T47D (cell line): ENCODE results near the gene PEX26.
"Not testable (repeated sequence)": the region's sequence is repeated elsewhere in the genome, so short reads cannot be mapped to it uniquely, and the experiment has no call there.

Experiments used
- DNase-seq, 2 experiments: peaks; one replicate each; pipeline versions ENCODE4 v3.0.0 to v3.0.0-alpha.2; 2011 to 2012; ENCODE audit warnings: low read depth in 1 of 2, low spot score in 1 of 2
- JUND ChIP-seq: IDR thresholded peaks from 2 replicates; pipeline ENCODE4 v1.6.1; 2012; ENCODE audit warnings: low read depth
- in situ Hi-C: cut with HindIII; loops from 2 replicates; pipeline ENCODE4 v1.10.0; 2016; ENCODE audit warnings: low sequenced_read_pairs, low pct_unique_long_range_greater_than_20kb

Gene PEX26

DNA sequence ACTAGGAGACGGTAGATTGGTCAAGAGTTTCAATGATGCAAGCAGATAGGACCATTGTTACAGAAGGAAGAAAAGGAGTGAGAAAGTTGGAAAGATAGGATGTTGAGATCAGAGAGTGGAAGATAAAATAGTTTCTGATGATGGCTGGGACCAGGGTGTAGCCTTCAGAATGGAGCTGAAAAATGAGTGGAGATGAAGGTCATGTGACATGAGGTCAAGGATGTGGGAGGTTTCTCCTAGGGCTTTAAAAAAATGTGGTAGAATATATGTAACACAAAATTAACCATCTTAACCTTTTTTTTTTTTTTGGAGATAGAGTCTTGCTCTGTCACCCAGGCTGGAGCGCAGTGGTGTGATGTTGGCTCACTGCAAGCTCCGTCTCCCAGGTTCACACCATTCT is 18.3 kb upstream of the PEX26 start:
- no peak for TF ChIP-seq JUND
- in situ Hi-C loops, result no loop called here

DNA sequence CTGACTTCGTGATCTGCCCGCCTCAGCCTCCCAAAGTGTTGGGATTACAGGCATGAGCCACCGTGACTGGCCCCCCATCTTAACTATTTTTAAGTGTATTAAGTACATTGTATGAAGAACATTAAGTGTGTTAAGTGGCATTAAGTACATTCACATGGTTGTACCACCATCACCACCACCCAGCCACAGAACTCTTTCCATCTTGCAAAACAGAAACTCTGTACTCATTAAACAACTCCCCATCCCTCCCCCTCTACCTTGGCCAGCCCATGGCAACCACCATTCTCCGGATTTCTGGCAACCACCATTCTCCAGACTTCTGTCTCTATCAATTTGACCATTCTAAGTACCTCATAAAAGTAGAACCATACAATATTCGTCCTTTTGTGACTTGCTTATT is 17.8 kb upstream of the PEX26 start:
- TF ChIP-seq JUND, result no peak
- in situ Hi-C loops, result no loop called here
- no peak for DNase-seq

More for the DNA sequence above, 18.3 kb upstream of the PEX26 start:
- no peak for DNase-seq

DNA sequence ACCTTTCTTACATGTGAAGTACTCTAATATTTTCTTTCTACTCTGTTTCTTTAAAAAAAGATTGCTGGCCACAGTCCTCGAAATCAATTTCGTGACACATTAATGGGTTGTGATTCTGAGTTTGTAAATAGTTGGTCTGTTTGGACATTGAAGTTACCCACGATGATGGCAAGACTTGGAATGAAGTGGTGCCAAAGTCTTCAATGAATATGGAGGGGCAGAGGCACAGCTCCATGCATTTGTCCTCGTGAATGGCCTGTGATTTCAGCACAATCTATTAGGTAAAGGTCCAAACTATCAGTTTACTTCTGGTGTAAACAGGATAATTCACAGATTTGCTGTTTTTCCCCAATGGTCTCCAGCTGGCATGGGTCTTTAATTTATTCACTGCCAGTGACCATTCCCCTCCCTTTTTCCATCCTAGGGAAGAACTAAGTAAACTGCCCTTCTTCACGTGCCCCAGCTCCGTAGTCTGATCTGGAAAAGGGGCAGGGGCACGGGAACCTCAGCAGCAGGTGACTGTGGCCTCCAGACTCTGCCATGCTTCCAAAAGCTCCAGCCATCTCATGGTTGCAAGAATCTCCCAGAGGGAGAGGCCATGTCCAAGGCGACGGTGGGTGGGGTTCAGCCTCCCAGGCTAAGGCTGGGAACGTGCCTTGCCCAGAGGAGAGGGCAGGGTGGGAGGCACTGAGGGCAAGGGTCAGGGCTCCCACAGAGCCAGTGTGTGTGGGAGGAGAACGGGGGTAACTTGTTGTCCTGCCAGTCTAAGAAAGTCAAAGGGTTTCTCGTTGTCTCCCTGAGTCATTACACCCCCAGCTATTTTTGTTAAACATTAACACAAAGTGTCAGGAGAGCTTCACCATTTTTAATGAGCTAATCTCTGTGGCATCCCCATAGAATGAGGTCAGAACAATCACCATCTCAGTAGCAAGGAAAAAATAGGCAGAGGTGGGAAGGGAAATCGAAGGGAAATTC is 16.9 kb upstream of the PEX26 start:
- TF ChIP-seq JUND, result no peak
- in situ Hi-C loops, result no loop called here

DNA sequence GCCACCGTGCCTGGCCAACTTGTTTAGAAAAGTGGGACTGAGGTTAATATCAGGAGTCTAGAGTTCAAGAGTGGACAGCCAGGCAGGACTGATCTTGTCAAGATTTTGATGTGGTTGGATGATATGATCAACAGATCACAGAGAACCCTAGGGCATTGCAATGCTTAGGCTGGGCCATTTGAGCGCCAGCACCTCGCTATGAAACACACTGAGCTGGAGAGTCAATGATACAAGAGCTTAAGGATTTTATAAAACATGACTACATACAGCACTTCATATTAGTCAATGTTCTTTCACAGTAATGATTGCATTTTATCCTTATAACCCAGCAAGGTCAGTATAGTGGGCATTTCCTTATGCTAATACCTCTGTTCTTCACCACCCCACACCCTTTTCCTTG is 15.4 kb upstream of the PEX26 start:
- DNase-seq, result no peak
- in situ Hi-C loops, result no loop called here

More for the DNA sequence above, 16.9 kb upstream of the PEX26 start:
- DNase-seq, result no peak

DNA sequence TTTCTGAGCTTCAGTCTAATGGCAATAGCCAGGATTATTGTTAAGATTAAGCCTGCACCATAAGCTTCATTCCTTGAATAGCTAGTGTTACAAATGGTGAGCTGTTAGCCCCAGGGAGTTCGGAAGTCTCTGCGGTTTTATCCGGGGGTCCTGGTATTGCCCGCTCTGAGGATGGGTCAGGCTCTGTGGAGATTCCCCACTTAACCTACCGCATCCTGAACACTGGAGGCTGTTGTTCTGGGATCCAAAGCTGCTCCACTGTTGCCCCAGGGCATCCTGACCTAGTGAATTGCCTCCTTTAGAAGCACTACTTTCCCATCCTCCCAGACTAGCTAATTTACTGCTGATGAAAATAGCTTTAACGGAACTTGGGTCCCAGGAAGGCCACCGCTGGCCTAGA is 14.5 kb upstream of the PEX26 start:
- in situ Hi-C loops, result no loop called here
- DNase-seq, result no peak
- no peak for TF ChIP-seq JUND

More for the DNA sequence above, 15.4 kb upstream of the PEX26 start:
- TF ChIP-seq JUND, result no peak

DNA sequence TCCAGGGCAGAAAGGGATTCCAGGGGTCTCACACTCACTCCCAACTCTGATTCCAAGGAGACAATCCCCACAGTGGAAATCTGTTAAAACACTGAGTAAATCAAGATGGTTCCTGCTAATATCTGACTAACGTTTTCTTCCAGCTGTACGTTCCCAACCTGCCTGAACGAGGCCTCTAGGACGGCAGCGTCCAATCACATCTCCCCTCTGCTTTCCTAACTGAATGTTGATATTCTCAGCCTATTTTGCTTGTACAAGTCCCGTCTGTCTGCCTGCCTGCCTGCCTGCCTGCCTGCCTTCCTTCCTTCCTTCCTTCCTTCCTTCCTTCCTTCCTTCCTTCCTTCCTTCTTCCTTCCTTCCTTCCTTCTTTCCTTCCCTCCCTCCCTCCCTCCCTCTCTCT is 14.1 kb upstream of the PEX26 start:
- DNase-seq, in situ Hi-C loops: not testable (repeated sequence)

DNA sequence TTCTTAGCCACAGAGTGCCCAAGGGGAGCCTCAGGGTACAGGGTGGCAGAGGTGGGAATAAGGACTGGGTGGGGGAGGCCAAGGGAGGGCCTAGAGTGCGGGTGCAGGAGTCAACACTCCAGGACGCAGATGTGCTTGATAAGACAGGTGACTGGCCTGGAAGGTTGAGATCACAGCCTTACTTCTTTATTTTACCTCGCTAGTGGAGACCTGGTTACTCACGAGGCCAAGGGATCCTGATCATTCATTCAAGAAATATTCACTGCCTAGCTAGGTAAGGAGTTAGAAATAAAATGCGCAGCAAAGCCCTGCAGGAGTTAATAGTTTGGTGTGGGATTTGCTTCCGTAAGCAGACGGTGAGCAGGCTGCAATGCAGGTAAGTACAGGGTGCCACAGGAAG is 13.2 kb upstream of the PEX26 start:
- TF ChIP-seq JUND, result no peak
- in situ Hi-C loops, result no loop called here
- DNase-seq, result no peak

DNA sequence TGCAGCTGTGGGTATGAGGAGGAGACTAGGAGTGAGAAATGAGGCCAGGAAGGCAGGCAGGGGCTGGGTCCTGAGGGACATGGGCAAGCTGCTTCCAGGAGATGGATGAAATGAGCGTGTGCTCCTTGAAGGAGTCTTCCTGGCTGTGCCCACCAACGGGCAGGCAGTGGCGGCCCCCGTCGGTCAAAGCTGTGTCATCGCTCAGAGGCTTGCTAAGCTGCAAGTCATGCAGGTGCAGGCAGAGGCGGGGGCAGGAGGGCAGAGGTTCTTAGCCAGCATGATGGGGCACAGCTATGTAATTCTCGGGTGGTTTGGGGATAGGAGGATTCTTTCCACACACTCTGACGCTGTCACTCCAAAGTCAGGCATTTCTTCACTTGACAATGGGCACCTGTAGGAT is 12.5 kb upstream of the PEX26 start:
- no peak for DNase-seq
- TF ChIP-seq JUND, result no peak
- in situ Hi-C loops, result no loop called here

DNA sequence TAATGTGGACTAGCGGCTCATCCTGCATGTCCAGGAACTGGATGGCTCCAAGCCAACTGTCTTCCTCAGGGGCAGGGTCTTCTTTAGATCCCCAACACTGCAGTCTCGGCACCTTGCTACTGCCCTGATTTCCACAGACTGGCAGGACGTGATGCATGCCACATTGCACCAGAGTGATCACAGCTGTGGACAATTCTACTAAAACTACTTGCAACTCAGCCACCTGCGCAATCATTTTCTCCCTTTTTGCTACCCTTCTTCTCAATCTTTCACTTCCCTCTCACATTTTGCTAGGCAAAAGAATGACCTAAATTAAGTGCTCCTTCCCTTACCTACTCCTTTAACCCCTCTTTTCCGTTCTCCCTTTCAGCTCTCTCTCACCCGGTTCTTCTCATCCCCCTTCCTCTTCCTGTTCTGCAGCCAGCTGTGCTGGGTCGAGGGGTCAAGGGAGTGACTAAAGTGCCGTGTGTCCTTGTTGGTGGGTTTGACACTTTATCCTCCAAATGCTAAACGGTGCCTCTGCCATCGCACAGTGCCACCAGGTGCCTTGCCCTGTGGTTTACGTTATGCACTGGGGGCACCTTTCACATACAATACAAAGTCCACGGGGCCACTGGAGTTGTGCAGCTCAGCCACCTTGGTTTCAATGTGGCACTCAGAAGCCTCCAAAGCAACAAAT is 11.5 kb upstream of the PEX26 start:
- in situ Hi-C loops, result no loop called here

DNA sequence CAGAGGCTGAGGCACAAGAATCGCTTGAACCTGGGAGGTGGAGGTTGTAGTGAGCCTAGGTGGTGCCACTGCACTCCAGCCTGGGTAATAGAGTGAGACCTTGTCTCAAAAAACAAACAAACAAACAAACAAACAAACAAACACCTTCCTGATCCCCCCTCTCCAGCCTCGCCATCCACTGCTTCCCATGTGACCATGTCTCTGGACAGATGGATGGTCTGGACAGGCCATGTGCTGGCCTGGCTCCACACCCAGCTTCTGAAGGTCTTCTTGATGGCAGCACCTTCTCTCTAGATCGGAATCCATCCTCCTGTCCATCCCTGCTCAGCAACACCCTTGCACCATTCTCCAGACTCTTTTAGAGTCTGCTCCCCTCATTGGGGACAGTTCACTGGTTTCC is 10.7 kb upstream of the PEX26 start:
- no peak for DNase-seq
- TF ChIP-seq JUND, result no peak
- in situ Hi-C loops, result no loop called here

More for the DNA sequence above, 11.5 kb upstream of the PEX26 start:
- no peak for DNase-seq
- TF ChIP-seq JUND, result no peak

DNA sequence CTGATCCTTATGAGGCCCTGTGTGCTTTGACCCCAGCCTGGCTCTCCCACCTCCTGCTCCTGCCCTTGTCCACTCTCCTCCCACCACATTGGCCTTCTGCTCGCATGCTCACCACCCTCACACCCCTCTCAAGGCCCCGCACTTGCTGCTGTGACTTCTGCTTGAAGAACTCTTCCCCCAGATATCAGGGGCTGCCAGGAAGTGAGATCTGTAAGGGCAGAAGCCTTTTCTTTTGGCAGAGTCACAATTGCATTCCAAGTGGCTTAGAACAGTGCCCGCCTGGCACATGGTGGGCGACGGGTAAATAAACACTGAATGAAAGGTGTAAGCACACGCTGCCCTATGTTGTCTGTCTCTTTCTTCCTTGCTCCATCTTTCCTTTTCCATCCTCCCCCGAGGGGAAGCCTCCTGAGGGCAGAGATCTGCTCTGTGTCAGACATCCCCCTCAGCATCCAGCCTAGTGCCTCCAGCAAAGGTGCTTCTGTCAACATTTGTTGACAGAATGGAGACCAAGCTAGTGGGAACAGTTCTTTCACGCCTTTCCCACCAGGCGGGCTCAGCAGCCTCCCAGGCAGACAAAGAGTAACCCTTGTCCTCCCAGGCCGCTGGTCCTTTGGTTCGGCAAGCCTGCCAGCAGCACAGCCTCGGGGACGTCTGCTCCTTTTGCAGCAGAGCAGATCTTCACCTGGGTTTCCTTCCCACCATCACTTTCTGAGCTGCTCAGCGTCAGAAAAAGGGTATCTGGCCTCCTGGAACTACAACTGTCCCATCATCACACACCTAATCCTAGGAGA is 10.0 kb upstream of the PEX26 start:
- TF ChIP-seq JUND, result no peak
- no peak for DNase-seq
- in situ Hi-C loops, result no loop called here

DNA sequence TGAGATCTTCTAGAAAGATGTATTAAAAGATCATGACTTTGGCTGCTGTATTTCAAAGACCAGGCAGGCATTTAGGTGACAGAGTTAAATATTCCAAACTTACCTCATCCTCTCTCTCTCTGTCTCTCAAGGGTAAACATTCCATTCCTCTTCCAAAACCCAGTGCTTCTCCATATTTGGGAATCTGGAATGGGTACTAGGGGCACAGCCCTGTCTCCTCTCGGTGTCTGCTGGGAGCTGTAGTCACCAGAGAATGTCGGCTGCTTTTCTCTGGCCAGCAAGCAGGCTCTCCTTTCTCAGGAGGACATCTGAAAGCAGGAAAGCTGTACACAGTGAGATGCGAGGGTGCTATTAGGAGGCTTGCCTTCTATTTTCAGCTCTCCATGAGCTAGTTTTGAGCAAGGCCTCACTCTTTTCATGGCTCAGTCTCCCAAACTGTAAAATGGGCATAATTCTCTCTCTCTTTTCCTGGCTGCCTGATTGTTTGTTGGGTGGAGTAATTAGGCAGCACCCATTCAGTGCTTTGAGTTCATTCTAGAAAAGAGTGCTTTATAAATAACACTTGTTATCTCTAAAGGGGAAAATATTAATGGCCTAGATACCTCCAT is 9.3 kb upstream of the PEX26 start:
- peak in 1 of 2 experiments; percentile 36 for DNase-seq
- in situ Hi-C loops, result no loop called here
- TF ChIP-seq JUND, result no peak
